Astrocyte (in vitro differentiated cells and primary cell): ENCODE measurements around the gene ACSL4. TPM values are rescaled to one million over a fixed set of nuclear protein-coding genes. Genes with fewer than 3 reads are reported as not detected.
A peak's percentile ranks its signal among the peaks of the same experiment; 100 is the strongest.

Experiments used
- DNase-seq: peaks from one replicate; pipeline ENCODE4 v3.0.0-alpha.2; 2010; ENCODE audit warnings: low read depth
- FAIRE-seq: peaks from 2 replicates; lab custom pipeline; 2011; peaks lifted over from hg19 to GRCh38; lab: Jason Lieb, UNC
- H2AFZ ChIP-seq: 2 replicates; pipeline ENCODE4 v1.6.0; 2012; ENCODE audit warnings: low read depth, low read length, inconsistent platforms
- H3K27ac ChIP-seq: 2 replicates; pipeline ENCODE4 v1.5.1; 2011; ENCODE audit warnings: low read depth, low read length, inconsistent platforms
- H3K27me3 ChIP-seq: 2 replicates; pipeline ENCODE4 v1.6.0; 2011; ENCODE audit warnings: low read length, inconsistent platforms; ENCODE audit not compliant: insufficient read depth
- H3K36me3 ChIP-seq: 2 replicates; pipeline ENCODE4 v1.5.1; 2011; ENCODE audit warnings: low read length, inconsistent platforms; ENCODE audit not compliant: insufficient read depth
- H3K4me1 ChIP-seq: 2 replicates; pipeline ENCODE4 v1.5.1; 2011; ENCODE audit warnings: low read length, inconsistent platforms; ENCODE audit not compliant: insufficient read depth
- H3K4me2 ChIP-seq: 2 replicates; pipeline ENCODE4 v1.6.0; 2012; ENCODE audit warnings: low read length, inconsistent platforms
- H3K4me3 ChIP-seq: 2 replicates; pipeline ENCODE4 v1.5.1; 2011; ENCODE audit warnings: low read depth, mild to moderate bottlenecking, low read length, inconsistent platforms; ENCODE audit not compliant: insufficient read depth
- H3K79me2 ChIP-seq: 2 replicates; pipeline ENCODE4 v1.6.0; 2012; ENCODE audit warnings: mild to moderate bottlenecking, low read length, inconsistent platforms; ENCODE audit not compliant: insufficient read depth
- H3K9ac ChIP-seq: 2 replicates; pipeline ENCODE4 v1.6.0; 2012; ENCODE audit warnings: mild to moderate bottlenecking, low read length, inconsistent platforms
- H3K9me3 ChIP-seq: 2 replicates; pipeline ENCODE4 v1.5.1; 2012; ENCODE audit warnings: low read depth, mild to moderate bottlenecking, low read length, inconsistent platforms; ENCODE audit not compliant: insufficient read depth
- H4K20me1 ChIP-seq: 2 replicates; pipeline ENCODE4 v1.6.0; 2012; ENCODE audit warnings: low read length, inconsistent platforms; ENCODE audit not compliant: insufficient read depth
- H3K27ac Mint-ChIP-seq: one replicate; pipeline ENCODE4 v1.8.0; 2021; ENCODE audit warnings: mild to moderate bottlenecking, mixed read lengths; ENCODE audit not compliant: unreplicated experiment
- H3K27me3 Mint-ChIP-seq: one replicate; pipeline ENCODE4 v1.8.0; 2021; ENCODE audit warnings: low read depth, mixed read lengths; ENCODE audit not compliant: unreplicated experiment
- H3K36me3 Mint-ChIP-seq: one replicate; pipeline ENCODE4 v1.8.0; 2021; ENCODE audit warnings: low read depth, mixed read lengths; ENCODE audit not compliant: unreplicated experiment
- H3K4me1 Mint-ChIP-seq: one replicate; pipeline ENCODE4 v1.8.0; 2021; ENCODE audit warnings: low read depth, mixed read lengths; ENCODE audit not compliant: unreplicated experiment
- H3K4me3 Mint-ChIP-seq: one replicate; pipeline ENCODE4 v1.8.0; 2021; ENCODE audit warnings: mild to moderate bottlenecking, moderate library complexity, mixed read lengths; ENCODE audit not compliant: unreplicated experiment
- H3K9me3 Mint-ChIP-seq: one replicate; pipeline ENCODE4 v1.8.0; 2021; ENCODE audit warnings: mild to moderate bottlenecking, mixed read lengths; ENCODE audit not compliant: unreplicated experiment
- EZH2 ChIP-seq: IDR thresholded peaks from 2 replicates; pipeline ENCODE4 v1.6.1; 2012; ENCODE audit warnings: mild to moderate bottlenecking, low read length, inconsistent platforms; ENCODE audit not compliant: insufficient read depth
- total RNA-seq: library from RNA; stranded (reverse); gene quantifications from 2 replicates; pipeline ENCODE4 v1.2.1, GENCODE V29; 2021
- TF ChIP-seq, protein P1 (sequence below): IDR thresholded peaks from 2 replicates; pipeline ENCODE4 v1.5.1; 2011; ENCODE audit warnings: low read depth, mild to moderate bottlenecking, inconsistent platforms, low read length, moderate library complexity; ENCODE audit not compliant: insufficient read depth

Gene ACSL4
- total RNA-seq, 1 donor from 2014 or later, result 99.4 TPM

DNA sequence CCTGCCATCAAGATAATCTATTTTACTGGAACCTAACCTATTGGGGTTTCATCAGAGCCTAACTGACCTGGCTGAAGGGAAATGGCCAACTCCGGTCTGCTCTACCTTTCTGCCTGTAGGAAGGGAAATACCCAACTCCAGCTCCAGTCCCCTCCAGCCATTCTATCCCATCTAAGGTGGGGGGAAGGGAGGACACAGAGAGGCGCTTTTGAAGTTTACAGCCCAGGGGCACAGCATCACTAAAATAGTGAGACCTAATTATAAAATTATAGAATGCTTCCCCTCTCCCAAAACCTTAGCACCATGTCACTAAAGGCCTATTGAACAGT, 27.8 kb upstream of the ACSL4 start:
- TF ChIP-seq, protein P1, sequence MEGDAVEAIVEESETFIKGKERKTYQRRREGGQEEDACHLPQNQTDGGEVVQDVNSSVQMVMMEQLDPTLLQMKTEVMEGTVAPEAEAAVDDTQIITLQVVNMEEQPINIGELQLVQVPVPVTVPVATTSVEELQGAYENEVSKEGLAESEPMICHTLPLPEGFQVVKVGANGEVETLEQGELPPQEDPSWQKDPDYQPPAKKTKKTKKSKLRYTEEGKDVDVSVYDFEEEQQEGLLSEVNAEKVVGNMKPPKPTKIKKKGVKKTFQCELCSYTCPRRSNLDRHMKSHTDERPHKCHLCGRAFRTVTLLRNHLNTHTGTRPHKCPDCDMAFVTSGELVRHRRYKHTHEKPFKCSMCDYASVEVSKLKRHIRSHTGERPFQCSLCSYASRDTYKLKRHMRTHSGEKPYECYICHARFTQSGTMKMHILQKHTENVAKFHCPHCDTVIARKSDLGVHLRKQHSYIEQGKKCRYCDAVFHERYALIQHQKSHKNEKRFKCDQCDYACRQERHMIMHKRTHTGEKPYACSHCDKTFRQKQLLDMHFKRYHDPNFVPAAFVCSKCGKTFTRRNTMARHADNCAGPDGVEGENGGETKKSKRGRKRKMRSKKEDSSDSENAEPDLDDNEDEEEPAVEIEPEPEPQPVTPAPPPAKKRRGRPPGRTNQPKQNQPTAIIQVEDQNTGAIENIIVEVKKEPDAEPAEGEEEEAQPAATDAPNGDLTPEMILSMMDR, result no peak
- no peak for TF ChIP-seq EZH2
- Mint-ChIP-seq H3K4me1 (peaks cover 8% of the 10 kb centered on the region), H3K27me3 (no peaks in the 10 kb centered on the region), H3K4me3 (no peak overlapping the region), H3K36me3 (no peaks in the 10 kb centered on the region), H3K9me3 (no peaks in the 10 kb centered on the region), H3K27ac (no peak overlapping the region)
- no peaks in the 10 kb centered on the region for H4K20me1 ChIP-seq
- H3K36me3 ChIP-seq, result no peaks in the 10 kb centered on the region
- no peak overlapping the region for H3K9ac ChIP-seq
- H3K4me3 ChIP-seq, result no peak overlapping the region
- no peaks in the 10 kb centered on the region for H3K9me3 ChIP-seq
- no peak overlapping the region for H3K27ac ChIP-seq
- H3K4me1 ChIP-seq, result no peaks in the 10 kb centered on the region
- H3K79me2 ChIP-seq, result no peaks in the 10 kb centered on the region
- H2AFZ ChIP-seq, result no peak overlapping the region
- DNase-seq, result no peak
- H3K4me2 ChIP-seq, result no peak overlapping the region
- no peak for FAIRE-seq
- no peaks in the 10 kb centered on the region for H3K27me3 ChIP-seq

DNA sequence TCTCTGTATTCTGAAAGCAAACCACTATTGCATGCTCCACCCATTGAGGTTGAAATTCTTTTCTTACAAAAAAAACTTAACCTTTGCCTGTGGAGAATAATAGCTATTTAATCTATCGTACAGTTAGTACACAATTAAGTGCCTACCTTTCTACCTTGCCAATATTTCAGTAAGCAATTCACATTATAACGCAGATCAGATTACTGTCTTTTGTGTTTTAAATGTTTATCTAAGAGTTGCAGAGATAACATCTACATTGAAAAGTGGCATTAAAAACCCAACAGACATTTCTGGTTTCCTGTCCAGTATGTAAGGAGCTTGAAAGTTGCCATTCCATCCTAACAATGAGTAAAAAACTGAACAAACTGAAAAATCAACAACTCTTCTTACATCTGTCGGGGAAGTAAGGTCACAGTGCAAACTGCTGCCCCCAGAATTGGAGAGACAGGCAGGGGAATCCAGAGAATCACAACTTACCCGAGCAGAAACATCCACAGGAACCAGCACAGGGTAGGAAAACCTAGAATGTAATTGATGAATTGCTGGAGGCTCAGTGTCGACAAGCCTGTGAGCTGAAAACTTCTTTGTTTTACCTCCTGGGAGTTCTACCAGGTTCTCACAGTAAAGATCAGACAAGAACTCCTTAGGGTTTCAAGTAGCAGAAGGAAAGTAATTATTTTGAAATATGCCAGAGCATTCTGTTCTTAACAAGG, 27.3 kb upstream of the ACSL4 start:
- no peak overlapping the region for H3K4me3 ChIP-seq
- no peak overlapping the region for H3K9ac ChIP-seq
- no peak for FAIRE-seq
- no peaks in the 10 kb centered on the region for H3K36me3 Mint-ChIP-seq
- no peaks in the 10 kb centered on the region for H3K79me2 ChIP-seq
- no peak overlapping the region for H3K27ac ChIP-seq
- no peaks in the 10 kb centered on the region for H3K27me3 ChIP-seq
- H4K20me1 ChIP-seq, result no peaks in the 10 kb centered on the region
- no peak overlapping the region for H3K4me2 ChIP-seq
- no peak overlapping the region for H3K27ac Mint-ChIP-seq
- no peaks in the 10 kb centered on the region for H3K36me3 ChIP-seq
- peaks cover 1% of the 10 kb centered on the region for H3K9me3 Mint-ChIP-seq
- no peak overlapping the region for H2AFZ ChIP-seq
- H3K4me1 Mint-ChIP-seq, result peaks cover 8% of the 10 kb centered on the region
- no peaks in the 10 kb centered on the region for H3K9me3 ChIP-seq
- TF ChIP-seq EZH2, result no peak
- TF ChIP-seq, protein P1, result no peak
- peak; percentile 17 for DNase-seq
- H3K4me3 Mint-ChIP-seq, result no peak overlapping the region
- H3K4me1 ChIP-seq, result no peaks in the 10 kb centered on the region
- no peaks in the 10 kb centered on the region for H3K27me3 Mint-ChIP-seq

DNA sequence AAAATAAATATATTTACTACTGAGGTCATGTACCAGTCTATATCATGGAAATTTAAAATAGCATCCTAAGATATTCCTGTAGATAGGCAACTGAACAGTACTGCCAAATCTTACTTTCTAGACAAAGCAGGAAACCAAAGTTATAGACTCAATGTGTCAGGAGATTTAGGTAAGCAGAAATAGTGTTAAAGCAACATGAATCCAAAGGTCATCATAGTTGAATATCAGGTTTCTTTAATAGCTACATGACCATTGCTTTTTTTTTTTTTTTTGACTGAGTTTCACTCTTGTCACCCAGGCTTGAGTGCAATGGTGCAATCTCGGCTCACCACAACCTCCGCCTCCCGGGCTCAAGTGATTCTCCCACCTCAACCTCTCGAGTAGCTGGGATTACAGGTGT, 20.2 kb upstream of the ACSL4 start:
- Mint-ChIP-seq H3K4me3 (no peak overlapping the region), H3K27me3 (no peaks in the 10 kb centered on the region), H3K36me3 (no peaks in the 10 kb centered on the region), H3K4me1 (no peaks in the 10 kb centered on the region), H3K27ac (no peak overlapping the region), H3K9me3 (peaks cover 4% of the 10 kb centered on the region)
- Histone ChIP-seq H3K9ac (no peak overlapping the region), H4K20me1 (no peaks in the 10 kb centered on the region), H3K36me3 (no peaks in the 10 kb centered on the region), H3K4me1 (no peaks in the 10 kb centered on the region), H3K27ac (no peak overlapping the region), H3K79me2 (no peaks in the 10 kb centered on the region), H2AFZ (no peak overlapping the region), H3K4me2 (no peak overlapping the region), H3K4me3 (no peak overlapping the region), H3K27me3 (no peaks in the 10 kb centered on the region), H3K9me3 (no peaks in the 10 kb centered on the region)
- FAIRE-seq (no peak), DNase-seq (no peak)
- TF ChIP-seq, protein P1, result no peak
- no peak for TF ChIP-seq EZH2
